Panc1 (cell line): ENCODE data around the gene BRICD5. TPM values are rescaled to one million over a fixed set of nuclear protein-coding genes. Genes with fewer than 3 reads are reported as not detected.

Experiments
- ATAC-seq: fragments of 200-7000 bp; cut with Tn5 transposase; 2 replicates; pipeline ENCODE4 v1.9.1; 2020; ENCODE audit warnings: mild to moderate bottlenecking, moderate library complexity
- BruUV-seq: library from RNA; stranded (reverse); fragments of 400-500 nt; replicated peaks from 2 replicates; lab custom pipeline; 2021; lab: Mats Ljungman, UMichigan
- CTCF ChIA-PET: fragments of 300-600 bp; sonication (Branson Sonifier 250); formaldehyde crosslinking; loops from one replicate; lab custom pipeline; 2022; ENCODE audit warnings: antibody characterized with exemption; lab: Charles Lee
- POLR2A ChIA-PET: fragments of 300-600 bp; sonication (Branson Sonifier 250); formaldehyde crosslinking; loops from one replicate; lab custom pipeline; 2022; ENCODE audit warnings: antibody characterized with exemption; lab: Charles Lee
- DNase-seq: peaks from one replicate; pipeline ENCODE4 v3.0.0-alpha.2; 2010; ENCODE audit warnings: low read depth, low spot score
- H3K27ac ChIP-seq: 2 replicates; pipeline ENCODE4 v1.5.1; 2011; ENCODE audit warnings: mild to moderate bottlenecking, low read length, inconsistent platforms
- H3K27me3 ChIP-seq: fragments of 200-500 bp; sonication (Bioruptor generic); 2 replicates; pipeline ENCODE4 v1.6.0; 2014; ENCODE audit warnings: low read length, inconsistent platforms; ENCODE audit not compliant: control insufficient read depth, insufficient read depth
- H3K36me3 ChIP-seq: fragments of 200-500 bp; sonication (Bioruptor generic); 2 replicates; pipeline ENCODE4 v1.5.1; 2014; ENCODE audit warnings: inconsistent platforms, mild to moderate bottlenecking, low read length, moderate library complexity; ENCODE audit not compliant: control insufficient read depth, insufficient read depth
- H3K4me1 ChIP-seq: 2 replicates; pipeline ENCODE4 v1.5.1; 2011; ENCODE audit warnings: inconsistent platforms, mild to moderate bottlenecking, low read length, moderate library complexity; ENCODE audit not compliant: control insufficient read depth, insufficient read depth
- H3K4me3 ChIP-seq, 2 experiments: 2 replicates each; pipeline ENCODE4 v1.5.1; 2011 to 2012; ENCODE audit warnings: low read depth in 2 of 2, low read length in 2 of 2, mild to moderate bottlenecking in 2 of 2, inconsistent platforms in 1 of 2, moderate library complexity in 1 of 2
- H3K9me3 ChIP-seq: fragments of 200-500 bp; sonication (Bioruptor generic); 2 replicates; pipeline ENCODE4 v1.5.1; 2014; ENCODE audit warnings: low read depth, mild to moderate bottlenecking, inconsistent platforms, low read length, moderate library complexity; ENCODE audit not compliant: control insufficient read depth, insufficient read depth
- CTCF ChIP-seq: fragments of 450-650 bp; IDR thresholded peaks from 2 replicates; pipeline ENCODE4 v1.5.1; 2017; ENCODE audit warnings: mild to moderate bottlenecking
- POLR2AphosphoS5 ChIP-seq: IDR thresholded peaks from 2 replicates; pipeline ENCODE4 v1.6.1; 2012; ENCODE audit warnings: mild to moderate bottlenecking, low read depth, low read length, moderate library complexity
- REST ChIP-seq, 2 experiments: IDR thresholded peaks; 2 replicates each; pipeline ENCODE4 v1.6.1; 2011 to 2012; ENCODE audit warnings: low read depth in 2 of 2, control low read depth in 1 of 2, low read length in 1 of 2, mild to moderate bottlenecking in 1 of 2, moderate library complexity in 1 of 2; ENCODE audit not compliant: insufficient read depth in 1 of 2
- SIN3A ChIP-seq: IDR thresholded peaks from 2 replicates; pipeline ENCODE4 v1.6.1; 2012; ENCODE audit warnings: low read depth, mild to moderate bottlenecking, low read length, moderate library complexity, borderline replicate concordance; ENCODE audit not compliant: insufficient read depth
- TCF7L2 ChIP-seq: IDR thresholded peaks from 2 replicates; pipeline ENCODE4 v1.6.1; 2011; ENCODE audit warnings: mild to moderate bottlenecking, low read depth, low read length, inconsistent platforms
- in situ Hi-C: cut with HindIII; loops from 2 replicates; pipeline ENCODE4 v1.10.0; 2016; ENCODE audit warnings: low sequenced_read_pairs, low pct_unique_long_range_greater_than_20kb
- intact Hi-C: fragments of 100-400 bp; cut with micrococcal nuclease; formaldehyde crosslinking; loops from one replicate; pipeline ENCODE4 v1.10.0; 2022; ENCODE audit not compliant: unreplicated experiment
- total RNA-seq: library from RNA; stranded (reverse); gene quantifications from one replicate; pipeline ENCODE4 v1.2.1, GENCODE V29; 2021; ENCODE audit not compliant: unreplicated experiment

BRICD5 gene
- total RNA-seq, 1 experiment from 2014 or later, result 8.7 TPM

DNA sequence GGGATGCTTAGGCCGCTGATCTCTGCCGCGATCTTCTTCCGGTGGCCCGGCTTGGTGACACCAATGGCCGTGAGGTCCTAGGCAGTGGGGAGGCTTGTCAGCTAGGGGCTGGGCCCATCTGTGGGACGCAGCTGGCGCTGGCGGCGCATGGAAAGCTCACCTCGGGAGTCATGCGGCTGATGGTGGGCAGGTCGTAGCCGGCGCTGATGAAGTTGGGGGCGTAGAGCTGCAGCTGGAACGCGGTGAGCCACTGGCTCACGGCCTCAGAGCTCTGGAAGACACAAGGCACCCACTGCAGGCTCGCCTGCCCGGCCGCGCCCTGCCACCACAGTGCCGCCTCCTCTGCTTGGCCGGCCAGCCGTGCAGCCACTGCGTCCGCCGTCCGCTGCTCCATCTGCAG, 27.0 kb downstream of the BRICD5 start:
- BruUV-seq, result no TSS peak
- CTCF ChIA-PET, result no interaction called here
- in situ Hi-C loops (no loop called here), intact Hi-C loops (no loop called here)
- DNase-seq, result no peak
- Histone ChIP-seq H3K27me3 (no peaks in the 10 kb centered on the region), H3K27ac (no peak overlapping the region), H3K4me1 (no peaks in the 10 kb centered on the region), H3K4me3 (no peak overlapping the region), H3K36me3 (no peaks in the 10 kb centered on the region), H3K9me3 (no peaks in the 10 kb centered on the region)
- ATAC-seq, result no peak
- POLR2A ChIA-PET, result no interaction called here
- no peak for TF ChIP-seq POLR2AphosphoS5

GRCh38 chr16:2181952-2182351, 28.7 kb downstream of the BRICD5 start:
- Histone ChIP-seq H3K36me3 (no peaks in the 10 kb centered on the region), H3K4me3 (no peak overlapping the region), H3K4me1 (no peaks in the 10 kb centered on the region), H3K27ac (no peak overlapping the region), H3K27me3 (no peaks in the 10 kb centered on the region), H3K9me3 (no peaks in the 10 kb centered on the region)
- ATAC-seq, result no peak
- POLR2A ChIA-PET, result no interaction called here
- in situ Hi-C loops (no loop called here), intact Hi-C loops (no loop called here)
- CTCF ChIA-PET, result no interaction called here
- no peak for DNase-seq
- no TSS peak for BruUV-seq
- no peak for TF ChIP-seq SIN3A
- TF ChIP-seq REST (IDR thresholded peaks at IDR 0.05; ENCODE audit: insufficient read depth in 1 of 2, low read depth in 2 of 2, low read length in 1 of 2), result no peak
- no peak for TF ChIP-seq POLR2AphosphoS5
- TF ChIP-seq CTCF, result no peak
- TF ChIP-seq TCF7L2, result no peak

- intact Hi-C loops (no loop called here), in situ Hi-C loops (no loop called here)
- no TSS peak for BruUV-seq
- Histone ChIP-seq H3K4me3 (no peak overlapping the region), H3K36me3 (no peaks in the 10 kb centered on the region), H3K27ac (no peak overlapping the region), H3K27me3 (no peaks in the 10 kb centered on the region), H3K9me3 (no peaks in the 10 kb centered on the region), H3K4me1 (no peaks in the 10 kb centered on the region)
- TF ChIP-seq TCF7L2, result no peak
- ChIA-PET CTCF (no interaction called here), POLR2A (interaction anchor here (0.6 kb wide), 1 partner anchor 24 kb away, joined by 5 read pairs; no protein-coding TSS in a partner anchor)
- DNase-seq, result no peak
- no peak for ATAC-seq
These were observed 29.4 kb downstream of the BRICD5 start for GRCh38 chr16:2180962-2181923.
